ENCODE data around the gene SH3TC1. TPM values are rescaled to one million over a fixed set of nuclear protein-coding genes. Genes with fewer than 3 reads are reported as not detected.

The SH3TC1 gene
- total and polyA plus RNA-seq, 4 donors: 6.5 to 34.6 (median 25.8) TPM

DNA sequence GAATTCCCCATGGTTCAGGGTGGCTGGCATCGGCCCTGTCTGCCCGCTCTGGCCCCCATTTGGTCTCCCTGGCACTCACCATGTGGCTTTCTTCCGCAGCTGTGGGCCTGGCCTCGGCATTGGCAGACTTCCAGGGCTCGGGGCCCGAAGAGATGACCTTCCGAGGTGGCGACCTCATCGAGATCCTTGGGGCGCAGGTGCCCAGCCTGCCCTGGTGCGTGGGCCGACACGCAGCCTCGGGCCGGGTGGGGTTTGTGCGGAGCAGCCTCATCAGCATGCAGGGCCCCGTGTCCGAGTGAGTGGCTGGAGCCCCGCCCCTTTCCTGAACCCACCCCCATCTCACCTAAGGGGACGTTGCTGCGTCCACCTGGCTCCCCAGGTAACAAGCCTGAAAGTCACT is 20.1 kb downstream of the SH3TC1 start:
- H3K4me3 ChIP-seq (ENCODE audit: low read depth in 1 of 3, low read length in 3 of 3): no peak overlapping the region
- H3K27ac ChIP-seq (ENCODE audit: low read depth in 1 of 2, low read length in 2 of 2): no peak overlapping the region
- 79% methylated on average over 21 of the region's 21 CpGs for WGBS
- no peaks in the 10 kb centered on the region for H3K27me3 ChIP-seq (ENCODE audit: control insufficient read depth in 4 of 4, insufficient read depth in 4 of 4, low read length in 3 of 4)
- H3K4me1 ChIP-seq (ENCODE audit: control insufficient read depth in 4 of 4, insufficient read depth in 4 of 4, low read length in 3 of 4): peaks cover 8 to 13% (median 12%) of the 10 kb centered on the region in 4 donors
- no peak overlapping the region for H3K9ac ChIP-seq (ENCODE audit: low read depth in 1 of 2, low read length in 2 of 2)
- no peak for DNase-seq (ENCODE audit: low spot score)
- H3K36me3 ChIP-seq (ENCODE audit: control insufficient read depth in 4 of 4, insufficient read depth in 3 of 4, low read depth in 1 of 4, low read length in 3 of 4): peaks cover 24 to 46% (median 29%) of the 10 kb centered on the region in 4 donors
- TF ChIP-seq, protein P1, sequence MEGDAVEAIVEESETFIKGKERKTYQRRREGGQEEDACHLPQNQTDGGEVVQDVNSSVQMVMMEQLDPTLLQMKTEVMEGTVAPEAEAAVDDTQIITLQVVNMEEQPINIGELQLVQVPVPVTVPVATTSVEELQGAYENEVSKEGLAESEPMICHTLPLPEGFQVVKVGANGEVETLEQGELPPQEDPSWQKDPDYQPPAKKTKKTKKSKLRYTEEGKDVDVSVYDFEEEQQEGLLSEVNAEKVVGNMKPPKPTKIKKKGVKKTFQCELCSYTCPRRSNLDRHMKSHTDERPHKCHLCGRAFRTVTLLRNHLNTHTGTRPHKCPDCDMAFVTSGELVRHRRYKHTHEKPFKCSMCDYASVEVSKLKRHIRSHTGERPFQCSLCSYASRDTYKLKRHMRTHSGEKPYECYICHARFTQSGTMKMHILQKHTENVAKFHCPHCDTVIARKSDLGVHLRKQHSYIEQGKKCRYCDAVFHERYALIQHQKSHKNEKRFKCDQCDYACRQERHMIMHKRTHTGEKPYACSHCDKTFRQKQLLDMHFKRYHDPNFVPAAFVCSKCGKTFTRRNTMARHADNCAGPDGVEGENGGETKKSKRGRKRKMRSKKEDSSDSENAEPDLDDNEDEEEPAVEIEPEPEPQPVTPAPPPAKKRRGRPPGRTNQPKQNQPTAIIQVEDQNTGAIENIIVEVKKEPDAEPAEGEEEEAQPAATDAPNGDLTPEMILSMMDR (IDR thresholded peaks at IDR 0.05; ENCODE audit: low read depth, low read length, missing input control): no peak
- TF ChIP-seq RXRA (IDR thresholded peaks at IDR 0.05) (no peak), JUND (IDR thresholded peaks at IDR 0.05) (no peak), NR2F2 (IDR thresholded peaks at IDR 0.05) (no peak), EGR1 (IDR thresholded peaks at IDR 0.05; ENCODE audit: low read depth in 2 of 2) (no peak), HNF4A (conservative IDR thresholded peaks at IDR 0.05) (no peak), SP1 (IDR thresholded peaks at IDR 0.05) (no peak), GABPA (IDR thresholded peaks at IDR 0.05 in 1 of 2, conservative IDR thresholded peaks at IDR 0.05 in 1 of 2) (no peak), YY1 (IDR thresholded peaks at IDR 0.05) (no peak), FOXA1 (IDR thresholded peaks at IDR 0.05) (no peak), RAD21 (IDR thresholded peaks at IDR 0.05) (no peak), TAF1 (conservative IDR thresholded peaks at IDR 0.05) (no peak), FOXA2 (IDR thresholded peaks at IDR 0.05) (no peak), HNF4G (IDR thresholded peaks at IDR 0.05) (no peak)
- TF ChIP-seq, protein P2, sequence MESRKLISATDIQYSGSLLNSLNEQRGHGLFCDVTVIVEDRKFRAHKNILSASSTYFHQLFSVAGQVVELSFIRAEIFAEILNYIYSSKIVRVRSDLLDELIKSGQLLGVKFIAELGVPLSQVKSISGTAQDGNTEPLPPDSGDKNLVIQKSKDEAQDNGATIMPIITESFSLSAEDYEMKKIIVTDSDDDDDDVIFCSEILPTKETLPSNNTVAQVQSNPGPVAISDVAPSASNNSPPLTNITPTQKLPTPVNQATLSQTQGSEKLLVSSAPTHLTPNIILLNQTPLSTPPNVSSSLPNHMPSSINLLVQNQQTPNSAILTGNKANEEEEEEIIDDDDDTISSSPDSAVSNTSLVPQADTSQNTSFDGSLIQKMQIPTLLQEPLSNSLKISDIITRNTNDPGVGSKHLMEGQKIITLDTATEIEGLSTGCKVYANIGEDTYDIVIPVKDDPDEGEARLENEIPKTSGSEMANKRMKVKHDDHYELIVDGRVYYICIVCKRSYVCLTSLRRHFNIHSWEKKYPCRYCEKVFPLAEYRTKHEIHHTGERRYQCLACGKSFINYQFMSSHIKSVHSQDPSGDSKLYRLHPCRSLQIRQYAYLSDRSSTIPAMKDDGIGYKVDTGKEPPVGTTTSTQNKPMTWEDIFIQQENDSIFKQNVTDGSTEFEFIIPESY (IDR thresholded peaks at IDR 0.05): no peak
- TF ChIP-seq, protein P3, sequence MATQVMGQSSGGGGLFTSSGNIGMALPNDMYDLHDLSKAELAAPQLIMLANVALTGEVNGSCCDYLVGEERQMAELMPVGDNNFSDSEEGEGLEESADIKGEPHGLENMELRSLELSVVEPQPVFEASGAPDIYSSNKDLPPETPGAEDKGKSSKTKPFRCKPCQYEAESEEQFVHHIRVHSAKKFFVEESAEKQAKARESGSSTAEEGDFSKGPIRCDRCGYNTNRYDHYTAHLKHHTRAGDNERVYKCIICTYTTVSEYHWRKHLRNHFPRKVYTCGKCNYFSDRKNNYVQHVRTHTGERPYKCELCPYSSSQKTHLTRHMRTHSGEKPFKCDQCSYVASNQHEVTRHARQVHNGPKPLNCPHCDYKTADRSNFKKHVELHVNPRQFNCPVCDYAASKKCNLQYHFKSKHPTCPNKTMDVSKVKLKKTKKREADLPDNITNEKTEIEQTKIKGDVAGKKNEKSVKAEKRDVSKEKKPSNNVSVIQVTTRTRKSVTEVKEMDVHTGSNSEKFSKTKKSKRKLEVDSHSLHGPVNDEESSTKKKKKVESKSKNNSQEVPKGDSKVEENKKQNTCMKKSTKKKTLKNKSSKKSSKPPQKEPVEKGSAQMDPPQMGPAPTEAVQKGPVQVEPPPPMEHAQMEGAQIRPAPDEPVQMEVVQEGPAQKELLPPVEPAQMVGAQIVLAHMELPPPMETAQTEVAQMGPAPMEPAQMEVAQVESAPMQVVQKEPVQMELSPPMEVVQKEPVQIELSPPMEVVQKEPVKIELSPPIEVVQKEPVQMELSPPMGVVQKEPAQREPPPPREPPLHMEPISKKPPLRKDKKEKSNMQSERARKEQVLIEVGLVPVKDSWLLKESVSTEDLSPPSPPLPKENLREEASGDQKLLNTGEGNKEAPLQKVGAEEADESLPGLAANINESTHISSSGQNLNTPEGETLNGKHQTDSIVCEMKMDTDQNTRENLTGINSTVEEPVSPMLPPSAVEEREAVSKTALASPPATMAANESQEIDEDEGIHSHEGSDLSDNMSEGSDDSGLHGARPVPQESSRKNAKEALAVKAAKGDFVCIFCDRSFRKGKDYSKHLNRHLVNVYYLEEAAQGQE (IDR thresholded peaks at IDR 0.05): no peak
- TF ChIP-seq, protein P4, sequence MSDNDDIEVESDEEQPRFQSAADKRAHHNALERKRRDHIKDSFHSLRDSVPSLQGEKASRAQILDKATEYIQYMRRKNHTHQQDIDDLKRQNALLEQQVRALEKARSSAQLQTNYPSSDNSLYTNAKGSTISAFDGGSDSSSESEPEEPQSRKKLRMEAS (IDR thresholded peaks at IDR 0.05): no peak
- TF ChIP-seq, protein P5, sequence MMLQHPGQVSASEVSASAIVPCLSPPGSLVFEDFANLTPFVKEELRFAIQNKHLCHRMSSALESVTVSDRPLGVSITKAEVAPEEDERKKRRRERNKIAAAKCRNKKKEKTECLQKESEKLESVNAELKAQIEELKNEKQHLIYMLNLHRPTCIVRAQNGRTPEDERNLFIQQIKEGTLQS (IDR thresholded peaks at IDR 0.05): no peak
- H3K9me3 ChIP-seq (ENCODE audit: control insufficient read depth in 4 of 4, low read length in 3 of 4): no peaks in the 10 kb centered on the region
